ENCODE results near the gene DEFB124.

DNA sequence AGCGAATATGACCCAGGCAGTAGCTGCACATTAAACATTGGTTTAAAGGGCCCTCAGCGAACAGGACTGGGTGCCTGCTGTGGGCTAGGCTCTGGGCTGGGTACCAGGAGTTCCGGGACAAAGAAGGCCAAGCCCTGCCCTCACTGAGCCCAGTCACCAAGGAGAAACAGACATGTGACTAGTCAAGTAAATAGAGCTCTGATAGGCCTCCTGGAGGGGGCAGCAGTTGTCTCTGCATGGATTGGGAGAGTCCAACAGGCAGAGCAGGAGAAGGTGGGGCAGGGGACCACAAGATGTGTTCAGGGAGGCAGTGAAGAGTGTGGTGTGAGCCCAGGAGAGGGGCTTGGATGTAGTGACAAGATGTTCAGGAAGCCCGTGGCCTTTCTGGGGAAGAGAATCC, 42.4 kb upstream of the DEFB124 start:
- TF ChIP-seq, protein P1, sequence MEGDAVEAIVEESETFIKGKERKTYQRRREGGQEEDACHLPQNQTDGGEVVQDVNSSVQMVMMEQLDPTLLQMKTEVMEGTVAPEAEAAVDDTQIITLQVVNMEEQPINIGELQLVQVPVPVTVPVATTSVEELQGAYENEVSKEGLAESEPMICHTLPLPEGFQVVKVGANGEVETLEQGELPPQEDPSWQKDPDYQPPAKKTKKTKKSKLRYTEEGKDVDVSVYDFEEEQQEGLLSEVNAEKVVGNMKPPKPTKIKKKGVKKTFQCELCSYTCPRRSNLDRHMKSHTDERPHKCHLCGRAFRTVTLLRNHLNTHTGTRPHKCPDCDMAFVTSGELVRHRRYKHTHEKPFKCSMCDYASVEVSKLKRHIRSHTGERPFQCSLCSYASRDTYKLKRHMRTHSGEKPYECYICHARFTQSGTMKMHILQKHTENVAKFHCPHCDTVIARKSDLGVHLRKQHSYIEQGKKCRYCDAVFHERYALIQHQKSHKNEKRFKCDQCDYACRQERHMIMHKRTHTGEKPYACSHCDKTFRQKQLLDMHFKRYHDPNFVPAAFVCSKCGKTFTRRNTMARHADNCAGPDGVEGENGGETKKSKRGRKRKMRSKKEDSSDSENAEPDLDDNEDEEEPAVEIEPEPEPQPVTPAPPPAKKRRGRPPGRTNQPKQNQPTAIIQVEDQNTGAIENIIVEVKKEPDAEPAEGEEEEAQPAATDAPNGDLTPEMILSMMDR (IDR thresholded peaks at IDR 0.05; ENCODE audit: insufficient read depth, low read depth, low read length) = peak; percentile 26
- TF ChIP-seq EZH2 (IDR thresholded peaks at IDR 0.05; ENCODE audit: insufficient read depth, low read length) = no peak
